Endothelial cell (in vitro differentiated cells): Measurements from ENCODE around the gene ZNF865. TPM values are rescaled to one million over a fixed set of nuclear protein-coding genes. Genes with fewer than 3 reads are reported as not detected.
"Not testable (repeated sequence)": the region's sequence is repeated elsewhere in the genome, so short reads cannot be mapped to it uniquely, and the experiment has no call there.

Experiments used
- DNase-seq: peaks from one replicate; pipeline ENCODE4 v3.0.0; 2021; ENCODE audit warnings: low spot score
- H3K27ac Mint-ChIP-seq: one replicate; pipeline ENCODE4 v1.8.0; 2021; ENCODE audit warnings: mixed read lengths, inconsistent platforms; ENCODE audit not compliant: unreplicated experiment
- H3K27me3 Mint-ChIP-seq: one replicate; pipeline ENCODE4 v1.8.0; 2021; ENCODE audit warnings: mild to moderate bottlenecking, moderate library complexity, mixed read lengths, inconsistent platforms; ENCODE audit not compliant: unreplicated experiment
- H3K36me3 Mint-ChIP-seq: one replicate; pipeline ENCODE4 v1.8.0; 2021; ENCODE audit warnings: mild to moderate bottlenecking, low read depth, mixed read lengths, inconsistent platforms; ENCODE audit not compliant: unreplicated experiment
- H3K4me1 Mint-ChIP-seq: one replicate; pipeline ENCODE4 v1.8.0; 2021; ENCODE audit warnings: mild to moderate bottlenecking, mixed read lengths, inconsistent platforms; ENCODE audit not compliant: unreplicated experiment
- H3K4me3 Mint-ChIP-seq: one replicate; pipeline ENCODE4 v1.8.0; 2021; ENCODE audit warnings: mild to moderate bottlenecking, mixed read lengths, inconsistent platforms; ENCODE audit not compliant: unreplicated experiment
- H3K9me3 Mint-ChIP-seq: one replicate; pipeline ENCODE4 v1.8.0; 2021; ENCODE audit warnings: mixed read lengths, inconsistent platforms; ENCODE audit not compliant: unreplicated experiment
- total RNA-seq: library from RNA; stranded (reverse); fragmentation: NEBNext Ultra II Directional; extraction: Animal tissue kit (Norgen Biotek cat#: 25700); gene quantifications from one replicate; pipeline ENCODE4 v1.2.1, GENCODE V29; 2021; ENCODE audit not compliant: unreplicated experiment
- TF ChIP-seq, protein P1 (sequence below): fragments of 200-600 bp; sonication (generic); IDR thresholded peaks from one replicate; pipeline ENCODE4 v1.5.0; 2021; ENCODE audit warnings: antibody characterized with exemption; ENCODE audit not compliant: unreplicated experiment

Gene ZNF865
- total RNA-seq, 1 donor from 2014 or later: 14.5 TPM

- peak; percentile 83 for DNase-seq
- Mint-ChIP-seq H3K36me3 (peaks cover 27% of the 10 kb centered on the region), H3K27ac (peak within 1 kb of the TSS; percentile 89), H3K4me1 (peaks cover 28% of the 10 kb centered on the region), H3K27me3 (peaks cover 12% of the 10 kb centered on the region), H3K9me3 (no peaks in the 10 kb centered on the region), H3K4me3 (peak within 1 kb of the TSS; percentile 98)
- TF ChIP-seq, protein P1, sequence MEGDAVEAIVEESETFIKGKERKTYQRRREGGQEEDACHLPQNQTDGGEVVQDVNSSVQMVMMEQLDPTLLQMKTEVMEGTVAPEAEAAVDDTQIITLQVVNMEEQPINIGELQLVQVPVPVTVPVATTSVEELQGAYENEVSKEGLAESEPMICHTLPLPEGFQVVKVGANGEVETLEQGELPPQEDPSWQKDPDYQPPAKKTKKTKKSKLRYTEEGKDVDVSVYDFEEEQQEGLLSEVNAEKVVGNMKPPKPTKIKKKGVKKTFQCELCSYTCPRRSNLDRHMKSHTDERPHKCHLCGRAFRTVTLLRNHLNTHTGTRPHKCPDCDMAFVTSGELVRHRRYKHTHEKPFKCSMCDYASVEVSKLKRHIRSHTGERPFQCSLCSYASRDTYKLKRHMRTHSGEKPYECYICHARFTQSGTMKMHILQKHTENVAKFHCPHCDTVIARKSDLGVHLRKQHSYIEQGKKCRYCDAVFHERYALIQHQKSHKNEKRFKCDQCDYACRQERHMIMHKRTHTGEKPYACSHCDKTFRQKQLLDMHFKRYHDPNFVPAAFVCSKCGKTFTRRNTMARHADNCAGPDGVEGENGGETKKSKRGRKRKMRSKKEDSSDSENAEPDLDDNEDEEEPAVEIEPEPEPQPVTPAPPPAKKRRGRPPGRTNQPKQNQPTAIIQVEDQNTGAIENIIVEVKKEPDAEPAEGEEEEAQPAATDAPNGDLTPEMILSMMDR: no peak
Measured at GRCh38 chr19:55580628-55581144, 24.8 kb upstream of the ZNF865 start, which contains the start of gene ZNF579. Gene ZNF579, minus strand, starts transcription at chr19:55580848. Its CDS starts 1,209 bp downstream, at chr19:55579639.

DNA sequence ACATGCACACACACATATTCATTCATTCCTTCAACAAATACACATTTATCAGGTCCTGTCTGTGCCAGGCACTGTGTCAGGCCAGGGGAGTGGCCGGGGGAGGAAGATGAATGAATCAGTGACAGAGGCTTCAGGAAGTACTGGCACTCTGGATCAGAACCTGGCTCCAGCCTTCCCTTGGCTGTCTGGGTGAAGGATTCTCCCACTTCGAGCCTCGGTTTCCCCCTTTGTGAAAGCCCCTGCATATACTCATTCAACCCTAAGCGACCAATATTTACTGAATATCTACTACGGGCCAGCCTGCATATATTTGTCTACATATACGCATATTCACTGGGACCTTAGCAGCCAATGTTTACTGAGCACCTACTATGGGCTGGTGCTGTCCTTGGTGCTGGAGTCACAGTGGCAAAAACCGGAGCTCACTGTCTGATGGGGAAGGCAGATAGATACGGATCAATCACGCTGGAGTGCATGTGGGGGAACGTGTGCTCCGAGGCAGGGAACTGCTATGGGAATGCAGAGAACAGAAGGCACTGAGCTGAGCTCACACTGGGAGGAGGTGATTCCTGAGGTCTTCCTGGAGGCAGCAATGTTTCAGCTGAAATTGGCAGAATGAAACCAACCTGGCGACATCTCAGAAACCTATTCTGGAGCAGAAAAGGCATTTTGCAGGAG, 24.2 kb upstream of the ZNF865 start:
- H3K4me1 Mint-ChIP-seq: peaks cover 25% of the 10 kb centered on the region

DNA sequence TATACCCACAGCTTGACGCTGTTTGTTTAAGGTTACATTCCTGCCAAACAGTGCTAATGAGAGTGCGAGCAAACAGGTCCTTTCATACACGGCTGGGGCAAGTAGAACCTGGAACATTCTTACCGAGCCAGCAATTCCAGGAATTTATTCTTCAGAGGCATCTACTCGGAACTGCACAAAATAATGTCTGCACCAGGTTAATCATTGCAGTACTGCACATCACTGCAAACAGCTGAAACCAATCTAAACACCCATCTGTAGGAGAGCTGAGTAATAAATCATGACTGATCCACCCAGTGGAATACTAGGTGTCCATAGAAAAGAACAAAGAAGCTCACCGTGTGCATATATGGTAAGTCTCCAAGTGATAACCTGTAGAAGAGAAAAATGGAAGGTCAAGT, 23.6 kb upstream of the ZNF865 start:
- peaks cover 23% of the 10 kb centered on the region for H3K4me1 Mint-ChIP-seq
- H3K36me3 Mint-ChIP-seq: peaks cover 18% of the 10 kb centered on the region
- TF ChIP-seq, protein P1: no peak
- no peak for DNase-seq
- peak overlapping the region; percentile 98 for H3K4me3 Mint-ChIP-seq
- no peak overlapping the region for H3K27ac Mint-ChIP-seq
- H3K9me3 Mint-ChIP-seq: no peaks in the 10 kb centered on the region
- peaks cover 12% of the 10 kb centered on the region for H3K27me3 Mint-ChIP-seq

More for the DNA sequence above, 24.2 kb upstream of the ZNF865 start:
- peaks cover 22% of the 10 kb centered on the region for H3K36me3 Mint-ChIP-seq
- no peak for DNase-seq
- H3K27me3 Mint-ChIP-seq: peaks cover 13% of the 10 kb centered on the region
- TF ChIP-seq, protein P1: no peak
- H3K27ac Mint-ChIP-seq: peak overlapping the region; percentile 76
- peak overlapping the region; percentile 98 for H3K4me3 Mint-ChIP-seq
- no peaks in the 10 kb centered on the region for H3K9me3 Mint-ChIP-seq

- not testable (repeated sequence) for H3K27ac Mint-ChIP-seq, DNase-seq, H3K4me3 Mint-ChIP-seq, H3K9me3 Mint-ChIP-seq
- H3K27me3 Mint-ChIP-seq: peaks cover 10% of the 10 kb centered on the region
- H3K36me3 Mint-ChIP-seq: peaks cover 13% of the 10 kb centered on the region
- peaks cover 26% of the 10 kb centered on the region for H3K4me1 Mint-ChIP-seq
Measured at GRCh38 chr19:55582284-55582683, 23.2 kb upstream of the ZNF865 start.

GRCh38 chr19:55583897-55584296, 21.6 kb upstream of the ZNF865 start:
- Mint-ChIP-seq H3K27me3 (peaks cover 13% of the 10 kb centered on the region), H3K36me3 (peaks cover 10% of the 10 kb centered on the region), H3K4me1 (peaks cover 29% of the 10 kb centered on the region)
- DNase-seq, H3K27ac Mint-ChIP-seq, H3K9me3 Mint-ChIP-seq, H3K4me3 Mint-ChIP-seq: not testable (repeated sequence)

- Mint-ChIP-seq H3K9me3 (no peaks in the 10 kb centered on the region), H3K4me3 (no peak overlapping the region), H3K36me3 (peaks cover 6% of the 10 kb centered on the region), H3K27ac (no peak overlapping the region), H3K27me3 (peaks cover 13% of the 10 kb centered on the region), H3K4me1 (peaks cover 24% of the 10 kb centered on the region)
- TF ChIP-seq, protein P1: no peak
- DNase-seq: no peak
Measured at GRCh38 chr19:55584871-55585270, 20.6 kb upstream of the ZNF865 start.
